ENCODE data around the gene STAM. TPM values are rescaled to one million over a fixed set of nuclear protein-coding genes. Genes with fewer than 3 reads are reported as not detected.

The STAM gene
- total and polyA plus RNA-seq, 10 of the 15 experiments (the other 5 are each of a cell fraction or from before 2014, with no cell fraction given): 8.8 to 15.9 (median 14.4) TPM

- POLR2A ChIA-PET: interaction anchor here (0.9 kb wide), 1 partner anchor 9 kb away, joined by 3 read pairs; no protein-coding TSS in a partner anchor
- H3K4me1 ChIP-seq (ENCODE audit: control insufficient read depth, insufficient read depth, low read length): peaks cover 12% of the 10 kb centered on the region
- WGBS (ENCODE audit: insufficient coverage, insufficient replicate concordance, low lambda C conversion rate, missing lambda C conversion rate): 95% methylated on average over 15 of the region's 15 CpGs
- TF ChIP-seq BCL11A (IDR thresholded peaks at IDR 0.05; ENCODE audit: low read depth, low read length): no peak
- TF ChIP-seq CBFB (IDR thresholded peaks at IDR 0.05; ENCODE audit: low read depth): no peak
- no peak for TF ChIP-seq ZNF384 (IDR thresholded peaks at IDR 0.05; ENCODE audit: borderline replicate concordance, low read depth, low read length)
- no peak for TF ChIP-seq RB1 (IDR thresholded peaks at IDR 0.05; ENCODE audit: borderline replicate concordance)
- no peak for TF ChIP-seq BACH1 (IDR thresholded peaks at IDR 0.05; ENCODE audit: borderline replicate concordance)
- no peak for TF ChIP-seq CHD2 (IDR thresholded peaks at IDR 0.05; ENCODE audit: borderline replicate concordance, low read depth, low read length)
- TF ChIP-seq SMARCA5 (IDR thresholded peaks at IDR 0.05): no peak
- no peak for TF ChIP-seq RAD51 (IDR thresholded peaks at IDR 0.05)
- TF ChIP-seq NRF1 (conservative IDR thresholded peaks at IDR 0.05; ENCODE audit: low read depth, low read length): no peak
- TF ChIP-seq MXI1 (IDR thresholded peaks at IDR 0.05; ENCODE audit: low read depth, low read length): no peak
- peaks cover 0 to 9% of the 10 kb centered on the region in 2 experiments; a peak in 3 of 4 replicates for H3K36me3 ChIP-seq (ENCODE audit: control insufficient read depth in 2 of 2, insufficient read depth in 2 of 2, low read length in 1 of 2)
- no peak for ATAC-seq
- intact Hi-C loops (cut with micrococcal nuclease; ENCODE audit: unreplicated experiment) (loop anchor here (10.0 kb wide), 1 partner anchor 968 kb away; the partner anchor contains the start of genes ARL5B and NSUN6), in situ Hi-C loops (cut with MboI) (no loop called here)
- no peaks in the 10 kb centered on the region for H3K27me3 ChIP-seq (replicated peaks in 1 of 2; ENCODE audit: control insufficient read depth in 2 of 2, insufficient read depth in 2 of 2, low read length in 1 of 2)
- H3K9ac ChIP-seq (ENCODE audit: control insufficient read depth, insufficient read depth, low read length): no peak overlapping the region
- CTCF ChIA-PET: interaction anchor here (1.0 to 2.0 kb wide), 3 partner anchors 10 to 56 kb away, joined by 3 to 5 read pairs (median 4); no protein-coding TSS in a partner anchor
- SMC1A ChIA-PET (ENCODE audit: uncharacterized antibody, unreplicated experiment): interaction anchor here (0.6 to 5.1 kb wide), 6 partner anchors 15 to 77 kb away, joined by 3 to 17 read pairs (median 4); partner anchors contain the start of gene STAM
- BruUV-seq (replicated peaks): no TSS peak
- no peak for FAIRE-seq
- peaks cover 32% of the 10 kb centered on the region for H3K79me2 ChIP-seq (ENCODE audit: control insufficient read depth, insufficient read depth, low read length)
- RAD21 ChIA-PET (ENCODE audit: unreplicated experiment): interaction anchor here (1.5 kb wide), 1 partner anchor 43 kb away, joined by 4 read pairs; the partner anchor contains the start of gene STAM
- H3K9me3 ChIP-seq (replicated peaks; ENCODE audit: control insufficient read depth, insufficient read depth, low read length): no peaks in the 10 kb centered on the region; the same call in 1 of the 3 replicates
- H3K4me3 ChIP-seq: no peak overlapping the region
- no peak overlapping the region for H3K27ac ChIP-seq (ENCODE audit: control insufficient read depth, insufficient read depth)
- no peak overlapping the region for H2AFZ ChIP-seq (ENCODE audit: control insufficient read depth, low read depth, low read length)
- no peak for DNase-seq (ENCODE audit: low read depth, low spot score)
- no peak overlapping the region for H3K4me2 ChIP-seq (ENCODE audit: control insufficient read depth, insufficient read depth)
- no peaks in the 10 kb centered on the region for H4K20me1 ChIP-seq (ENCODE audit: control insufficient read depth, insufficient read depth)
Observed at GRCh38 chr10:17687117-17687831, 43.3 kb downstream of the STAM start.
